Renal pelvis (tissue), 4 donors: ENCODE data around the gene MDFIC. TPM values are rescaled to one million over a fixed set of nuclear protein-coding genes. Genes with fewer than 3 reads are reported as not detected.

Source experiments
- DNase-seq: peaks from one replicate; pipeline ENCODE4 v3.0.0-alpha.2; 2013
- polyA plus RNA-seq, 3 donors: library from polyadenylated mRNA; unstranded; fragments of 120-200 nt; gene quantifications; one replicate each; pipeline ENCODE4 v1.2.1, GENCODE V29; 2013; ENCODE audit not compliant: insufficient read length in 3 of 3

The MDFIC gene
- polyA plus RNA-seq, 3 donors = 25.7 to 29.7 (median 26.9) TPM

- no peak for DNase-seq
These were observed 22.3 kb downstream of the MDFIC start for GRCh38 chr7:114943953-114944744.

GRCh38 chr7:114944745-114945625, 23.1 kb downstream of the MDFIC start:
- peak; percentile 42 for DNase-seq

- no peak for DNase-seq
These were observed 27.3 kb downstream of the MDFIC start for GRCh38 chr7:114949231-114949630.

GRCh38 chr7:114952296-114952695, 30.4 kb downstream of the MDFIC start:
- DNase-seq = no peak

- no peak for DNase-seq
These were observed 31.8 kb downstream of the MDFIC start for GRCh38 chr7:114953724-114954123.

GRCh38 chr7:114956702-114957101, 34.8 kb downstream of the MDFIC start:
- no peak for DNase-seq

- no peak for DNase-seq
These were observed 35.5 kb downstream of the MDFIC start for GRCh38 chr7:114957444-114957843.

GRCh38 chr7:114959931-114960330, 38.0 kb downstream of the MDFIC start:
- DNase-seq = no peak

- DNase-seq = no peak
These were observed 40.5 kb downstream of the MDFIC start for GRCh38 chr7:114962441-114962840.

GRCh38 chr7:114966156-114966555, 44.3 kb downstream of the MDFIC start:
- DNase-seq = no peak

GRCh38 chr7:114969096-114969495, 47.2 kb downstream of the MDFIC start:
- no peak for DNase-seq

GRCh38 chr7:114970308-114970707, 48.4 kb downstream of the MDFIC start:
- no peak for DNase-seq

- no peak for DNase-seq
These were observed 48.8 kb downstream of the MDFIC start for GRCh38 chr7:114970732-114971131.

- no peak for DNase-seq
These were observed 50.7 kb downstream of the MDFIC start for GRCh38 chr7:114972567-114972966.

GRCh38 chr7:114973147-114973546, 51.3 kb downstream of the MDFIC start:
- DNase-seq = no peak

GRCh38 chr7:114975401-114975800, 53.5 kb downstream of the MDFIC start:
- DNase-seq = no peak

GRCh38 chr7:114976666-114977065, 54.8 kb downstream of the MDFIC start:
- DNase-seq = no peak

- DNase-seq = no peak
These were observed 55.4 kb downstream of the MDFIC start for GRCh38 chr7:114977277-114977676.

GRCh38 chr7:114979388-114979787, 57.5 kb downstream of the MDFIC start:
- DNase-seq = no peak

GRCh38 chr7:114979803-114980507, 58.1 kb downstream of the MDFIC start:
- DNase-seq = no peak

GRCh38 chr7:114981323-114981722, 59.4 kb downstream of the MDFIC start:
- no peak for DNase-seq

GRCh38 chr7:114985116-114985715, 63.3 kb downstream of the MDFIC start:
- no peak for DNase-seq
